AG04450 (cell line): Measurements from ENCODE around the gene TSPYL6. TPM values are rescaled to one million over a fixed set of nuclear protein-coding genes. Genes with fewer than 3 reads are reported as not detected.

Source experiments
- CTCF ChIA-PET: fragments of 300-600, 350-600 bp; formaldehyde crosslinking; extraction: SDS; loops from one replicate; lab custom pipeline; 2022; ENCODE audit warnings: antibody characterized with exemption, inconsistent platforms; lab: Charles Lee
- POLR2A ChIA-PET: fragments of 350-600 bp; formaldehyde crosslinking; extraction: SDS; loops from one replicate; lab custom pipeline; 2021; ENCODE audit warnings: antibody characterized with exemption, inconsistent platforms; lab: Yijun Ruan, JAX
- DNase-seq: peaks from one replicate; pipeline ENCODE4 v3.0.0-alpha.2; 2011; ENCODE audit warnings: low read depth, low spot score
- H3K27ac ChIP-seq: one replicate; pipeline ENCODE4 v1.5.1; 2012; ENCODE audit warnings: low read depth, low read length, control low read depth
- H3K27me3 ChIP-seq: one replicate; pipeline ENCODE4 v1.6.0; 2012; ENCODE audit warnings: low read length; ENCODE audit not compliant: control insufficient read depth, insufficient read depth
- H3K4me3 ChIP-seq: 2 replicates; pipeline ENCODE4 v1.5.1; 2011; ENCODE audit warnings: mild to moderate bottlenecking, low read depth, low read length, control low read depth
- H3K9me3 ChIP-seq: 2 replicates; pipeline ENCODE4 v1.5.1; 2012; ENCODE audit warnings: low read length; ENCODE audit not compliant: control insufficient read depth, insufficient read depth
- CTCF ChIP-seq: IDR thresholded peaks from 2 replicates; pipeline ENCODE4 v1.5.1; 2011; ENCODE audit warnings: low read depth, low read length, control low read depth, inconsistent platforms
- polyA plus RNA-seq: library from polyadenylated mRNA; depleted of rRNA; stranded (reverse); fragments of >200 nt; gene quantifications from 2 replicates; pipeline ENCODE4 v1.2.3, GENCODE V29; 2011

Gene TSPYL6
- polyA plus RNA-seq, 1 experiment: not detected

GRCh38 chr2:54213082-54213481 is 42.9 kb downstream of the TSPYL6 start:
- CTCF ChIA-PET: interaction anchor here (1.0 to 1.5 kb wide), 2 partner anchors 106 to 491 kb away, joined by 3 to 4 read pairs; no protein-coding TSS in a partner anchor
- TF ChIP-seq CTCF: no peak
- H3K9me3 ChIP-seq: peaks cover 3% of the 10 kb centered on the region; the same call in 1 of the 2 replicates

DNA sequence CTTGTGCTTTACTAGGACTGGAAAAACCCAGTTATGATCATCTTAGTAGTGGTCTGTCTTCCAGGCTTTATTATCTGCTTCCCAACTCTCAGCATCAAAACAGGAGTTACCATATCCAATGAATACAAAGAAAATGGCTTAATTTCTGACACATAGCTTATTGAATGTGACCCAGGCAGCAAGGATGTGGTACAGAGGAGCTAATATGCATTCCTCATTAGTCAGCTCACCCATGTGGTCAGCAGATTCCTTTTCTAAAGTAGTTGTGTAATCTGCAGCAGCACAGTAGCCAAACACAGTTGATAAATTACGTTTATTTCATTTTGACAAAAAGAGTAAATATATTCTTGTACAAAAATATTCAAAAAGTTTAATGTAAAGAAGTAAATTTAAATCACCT is 43.6 kb downstream of the TSPYL6 start:
- CTCF ChIA-PET: interaction anchor here (1.0 to 1.5 kb wide), 2 partner anchors 106 to 492 kb away, joined by 3 to 4 read pairs; no protein-coding TSS in a partner anchor
- Histone ChIP-seq H3K4me3 (no peak overlapping the region), H3K9me3 (peaks cover 3% of the 10 kb centered on the region; the same call in 1 of the 2 replicates), H3K27ac (no peak overlapping the region), H3K27me3 (no peaks in the 10 kb centered on the region)
- peak; percentile 84 for DNase-seq
- no peak for TF ChIP-seq CTCF
- POLR2A ChIA-PET: interaction anchor here (0.8 to 1.2 kb wide), 3 partner anchors 27 to 348 kb away, joined by 4 to 8 read pairs (median 6); no protein-coding TSS in a partner anchor

More at GRCh38 chr2:54213082-54213481, 42.9 kb downstream of the TSPYL6 start:
- POLR2A ChIA-PET: interaction anchor here (0.8 to 1.2 kb wide), 3 partner anchors 26 to 347 kb away, joined by 4 to 8 read pairs (median 6); no protein-coding TSS in a partner anchor
- no peak for DNase-seq
- Histone ChIP-seq H3K27me3 (no peaks in the 10 kb centered on the region), H3K27ac (no peak overlapping the region), H3K4me3 (no peak overlapping the region)

DNA sequence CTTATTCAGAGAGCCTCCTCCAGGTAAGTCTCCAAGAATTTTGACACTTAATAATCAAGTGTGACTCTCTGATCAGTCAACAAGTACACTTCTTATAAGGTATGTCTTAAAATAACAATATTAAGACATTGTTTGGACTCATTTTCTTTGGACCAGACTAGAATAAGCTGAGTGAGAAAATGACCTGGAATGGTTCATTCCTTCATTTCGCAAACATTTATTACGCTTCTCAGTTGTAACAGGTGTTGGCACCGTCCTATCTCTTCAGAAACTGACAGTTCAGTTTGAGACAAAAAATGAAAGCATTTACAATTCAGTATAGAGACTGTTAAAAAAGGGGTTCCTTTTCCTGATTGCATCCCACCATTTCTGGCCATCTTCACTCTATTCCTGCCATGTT is 46.6 kb downstream of the TSPYL6 start:
- DNase-seq: no peak
- ChIA-PET POLR2A (interaction anchor here (0.6 to 1.4 kb wide), 3 partner anchors 30 to 890 kb away, joined by 4 to 9 read pairs (median 4); no protein-coding TSS in a partner anchor), CTCF (interaction anchor here (0.6 kb wide), 1 partner anchor 1101 kb away, joined by 6 read pairs; no protein-coding TSS in a partner anchor)
- Histone ChIP-seq H3K9me3 (peaks cover 3% of the 10 kb centered on the region; the same call in 1 of the 2 replicates), H3K27me3 (no peaks in the 10 kb centered on the region), H3K4me3 (no peak overlapping the region), H3K27ac (no peak overlapping the region)
- no peak for TF ChIP-seq CTCF

DNA sequence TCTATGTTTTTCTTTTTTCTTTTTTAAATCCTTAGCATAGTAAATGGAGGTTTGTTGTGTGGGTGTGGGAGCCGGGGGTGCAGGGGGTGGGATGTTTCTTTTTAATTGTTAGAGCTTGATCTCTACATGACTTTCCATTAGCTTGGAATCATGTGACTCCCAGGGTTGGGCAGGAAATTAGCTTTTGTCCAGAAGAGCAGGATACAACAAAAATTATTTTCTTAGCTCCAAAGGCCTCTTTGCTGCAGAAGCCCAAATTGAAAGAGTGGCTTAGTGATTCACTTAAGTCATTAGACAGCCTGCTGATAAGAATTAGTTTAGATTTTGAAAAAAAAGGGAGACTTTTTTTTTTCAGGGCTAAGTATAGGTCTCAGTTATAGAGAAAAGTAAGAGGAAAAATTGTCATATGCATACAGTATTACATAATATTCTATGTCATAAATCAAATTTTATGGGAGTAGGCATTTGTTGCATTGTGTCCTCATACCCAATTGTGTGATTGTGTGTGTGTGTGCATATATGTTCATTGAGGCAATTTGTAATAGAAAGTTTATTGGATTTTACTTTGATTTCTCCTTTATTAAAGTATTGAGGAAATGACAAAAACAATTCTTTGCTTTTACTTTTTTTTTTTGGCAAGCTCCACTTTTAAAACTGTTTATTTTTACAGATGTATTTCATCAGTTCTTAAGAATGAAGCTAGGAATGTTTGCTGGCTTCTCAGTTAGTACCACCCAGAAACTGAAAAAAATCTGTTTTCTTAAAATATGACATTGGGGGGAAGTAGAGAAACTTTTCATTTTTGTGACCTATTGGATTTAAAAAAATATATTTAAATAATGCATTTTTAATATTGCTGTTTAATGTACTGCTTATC is 47.4 kb downstream of the TSPYL6 start:
- Histone ChIP-seq H3K27me3 (no peaks in the 10 kb centered on the region), H3K9me3 (peaks cover under 1% of the 10 kb centered on the region; the same call in 1 of the 2 replicates), H3K4me3 (no peak overlapping the region), H3K27ac (no peak overlapping the region)
- TF ChIP-seq CTCF: no peak
- CTCF ChIA-PET: interaction anchor here (0.6 to 0.7 kb wide), 3 partner anchors 9 to 1231 kb away, joined by 3 to 4 read pairs (median 3); no protein-coding TSS in a partner anchor
- POLR2A ChIA-PET: interaction anchor here (0.6 to 1.4 kb wide), 3 partner anchors 31 to 891 kb away, joined by 4 to 9 read pairs (median 4); no protein-coding TSS in a partner anchor
- peak; percentile 11 for DNase-seq
